SK-N-SH treated with all-trans-retinoic acid at 6 μM for 48 hours (cell line): ENCODE data around the gene PLEKHG4.

Source experiments
- ARNTL ChIP-seq: fragments of 450-650 bp; formaldehyde crosslinking; IDR thresholded peaks from 2 replicates; pipeline ENCODE4 v1.5.0; 2020; ENCODE audit warnings: low read depth, mild to moderate bottlenecking, moderate library complexity, borderline replicate concordance
- CREB5 ChIP-seq: fragments of 250-450 bp; sonication (Bioruptor Pico); IDR thresholded peaks from 2 replicates; pipeline ENCODE4 v1.5.1; 2020; ENCODE audit warnings: low read depth, mild to moderate bottlenecking, moderate library complexity
- CSDC2 ChIP-seq: fragments of 250-450 bp; sonication (Bioruptor Pico); IDR thresholded peaks from 2 replicates; pipeline ENCODE4 v1.5.0; 2020; ENCODE audit warnings: mild to moderate bottlenecking, moderate library complexity
- RARB ChIP-seq: fragments of 250-450 bp; sonication (Bioruptor Pico); IDR thresholded peaks from 2 replicates; pipeline ENCODE4 v1.8.0; 2021; ENCODE audit warnings: mild to moderate bottlenecking, moderate library complexity
- SNAI2 ChIP-seq: fragments of 250-450 bp; sonication (Bioruptor Pico); IDR thresholded peaks from 2 replicates; pipeline ENCODE4 v1.5.0; 2020; ENCODE audit warnings: mild to moderate bottlenecking, moderate library complexity
- TCF4 ChIP-seq: fragments of 250-450 bp; sonication (Bioruptor Pico); IDR thresholded peaks from 2 replicates; pipeline ENCODE4 v1.8.0; 2021; ENCODE audit warnings: mild to moderate bottlenecking, moderate library complexity, borderline replicate concordance
- TSHZ2 ChIP-seq: fragments of 250-450 bp; sonication (Bioruptor Pico); IDR thresholded peaks from 2 replicates; pipeline ENCODE4 v1.5.0; 2020; ENCODE audit warnings: mild to moderate bottlenecking, moderate library complexity
- ZFP3 ChIP-seq: fragments of 250-450 bp; sonication (Bioruptor Pico); IDR thresholded peaks from 2 replicates; pipeline ENCODE4 v1.5.0; 2020; ENCODE audit warnings: mild to moderate bottlenecking, moderate library complexity
- ZFP30 ChIP-seq: fragments of 450-650 bp; formaldehyde crosslinking; IDR thresholded peaks from 2 replicates; pipeline ENCODE4 v1.5.0; 2022; ENCODE audit warnings: mild to moderate bottlenecking, moderate library complexity
- ZNF70 ChIP-seq: fragments of 450-650 bp; formaldehyde crosslinking; IDR thresholded peaks from 2 replicates; pipeline ENCODE4 v1.5.0; 2020; ENCODE audit warnings: mild to moderate bottlenecking, moderate library complexity
- ZNF8 ChIP-seq: fragments of 450-650 bp; formaldehyde crosslinking; IDR thresholded peaks from 2 replicates; pipeline ENCODE4 v1.5.0; 2020; ENCODE audit warnings: mild to moderate bottlenecking, moderate library complexity
- TF ChIP-seq, protein P1 (sequence below): fragments of 250-450 bp; sonication (Bioruptor Pico); IDR thresholded peaks from 2 replicates; pipeline ENCODE4 v1.8.0; 2020; ENCODE audit warnings: mild to moderate bottlenecking, moderate library complexity, borderline replicate concordance
- TF ChIP-seq, protein P2 (sequence below): fragments of 250-450 bp; sonication (Bioruptor Pico); IDR thresholded peaks from 2 replicates; pipeline ENCODE4 v1.5.1; 2021; ENCODE audit warnings: mild to moderate bottlenecking, moderate library complexity

- no peak for TF ChIP-seq CREB5 (CRISPR knock-in tag)
- TF ChIP-seq CSDC2 (CRISPR knock-in tag), result no peak
- TF ChIP-seq, protein P1, sequence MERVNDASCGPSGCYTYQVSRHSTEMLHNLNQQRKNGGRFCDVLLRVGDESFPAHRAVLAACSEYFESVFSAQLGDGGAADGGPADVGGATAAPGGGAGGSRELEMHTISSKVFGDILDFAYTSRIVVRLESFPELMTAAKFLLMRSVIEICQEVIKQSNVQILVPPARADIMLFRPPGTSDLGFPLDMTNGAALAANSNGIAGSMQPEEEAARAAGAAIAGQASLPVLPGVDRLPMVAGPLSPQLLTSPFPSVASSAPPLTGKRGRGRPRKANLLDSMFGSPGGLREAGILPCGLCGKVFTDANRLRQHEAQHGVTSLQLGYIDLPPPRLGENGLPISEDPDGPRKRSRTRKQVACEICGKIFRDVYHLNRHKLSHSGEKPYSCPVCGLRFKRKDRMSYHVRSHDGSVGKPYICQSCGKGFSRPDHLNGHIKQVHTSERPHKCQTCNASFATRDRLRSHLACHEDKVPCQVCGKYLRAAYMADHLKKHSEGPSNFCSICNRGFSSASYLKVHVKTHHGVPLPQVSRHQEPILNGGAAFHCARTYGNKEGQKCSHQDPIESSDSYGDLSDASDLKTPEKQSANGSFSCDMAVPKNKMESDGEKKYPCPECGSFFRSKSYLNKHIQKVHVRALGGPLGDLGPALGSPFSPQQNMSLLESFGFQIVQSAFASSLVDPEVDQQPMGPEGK, result no peak
- no peak for TF ChIP-seq TSHZ2
- no peak for TF ChIP-seq ZFP3
- no peak for TF ChIP-seq RARB (CRISPR knock-in tag)
- no peak for TF ChIP-seq ARNTL (CRISPR knock-in tag)
- no peak for TF ChIP-seq SNAI2 (CRISPR knock-in tag)
- no peak for TF ChIP-seq TCF4
- TF ChIP-seq ZFP30 (CRISPR knock-in tag), result no peak
- TF ChIP-seq, protein P2, sequence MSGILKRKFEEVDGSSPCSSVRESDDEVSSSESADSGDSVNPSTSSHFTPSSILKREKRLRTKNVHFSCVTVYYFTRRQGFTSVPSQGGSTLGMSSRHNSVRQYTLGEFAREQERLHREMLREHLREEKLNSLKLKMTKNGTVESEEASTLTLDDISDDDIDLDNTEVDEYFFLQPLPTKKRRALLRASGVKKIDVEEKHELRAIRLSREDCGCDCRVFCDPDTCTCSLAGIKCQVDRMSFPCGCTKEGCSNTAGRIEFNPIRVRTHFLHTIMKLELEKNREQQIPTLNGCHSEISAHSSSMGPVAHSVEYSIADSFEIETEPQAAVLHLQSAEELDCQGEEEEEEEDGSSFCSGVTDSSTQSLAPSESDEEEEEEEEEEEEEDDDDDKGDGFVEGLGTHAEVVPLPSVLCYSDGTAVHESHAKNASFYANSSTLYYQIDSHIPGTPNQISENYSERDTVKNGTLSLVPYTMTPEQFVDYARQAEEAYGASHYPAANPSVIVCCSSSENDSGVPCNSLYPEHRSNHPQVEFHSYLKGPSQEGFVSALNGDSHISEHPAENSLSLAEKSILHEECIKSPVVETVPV, result no peak
- no peak for TF ChIP-seq ZNF70 (CRISPR knock-in tag)
- TF ChIP-seq ZNF8 (CRISPR knock-in tag), result no peak
Observed at GRCh38 chr16:67264277-67264676, 15.1 kb upstream of the PLEKHG4 start.
